WTC11 (cell line): Measurements from ENCODE around the gene ADGRL4.

Experiments used
- ATF3 ChIP-seq: sonication (generic); formaldehyde crosslinking; conservative IDR thresholded peaks from 2 replicates; pipeline ENCODE4 v1.8.1; 2022; ENCODE audit warnings: mild to moderate bottlenecking, missing genetic modification reagents
- CREB1 ChIP-seq: sonication (generic); formaldehyde crosslinking; IDR thresholded peaks from 2 replicates; pipeline ENCODE4 v1.8.0; 2023; ENCODE audit warnings: mild to moderate bottlenecking, missing genetic modification reagents
- CTCF ChIP-seq: fragments of 200-600 bp; IDR thresholded peaks from 2 replicates; pipeline ENCODE4 v1.8.0; 2022; ENCODE audit warnings: antibody characterized with exemption
- E2F1 ChIP-seq: sonication (generic); formaldehyde crosslinking; IDR thresholded peaks from 2 replicates; pipeline ENCODE4 v1.8.0; 2022; ENCODE audit warnings: mild to moderate bottlenecking, missing genetic modification reagents
- E2F5 ChIP-seq: sonication (generic); formaldehyde crosslinking; IDR thresholded peaks from 2 replicates; pipeline ENCODE4 v1.8.1; 2022; ENCODE audit warnings: mild to moderate bottlenecking, moderate library complexity, missing genetic modification reagents
- KAT7 ChIP-seq: sonication (generic); formaldehyde crosslinking; IDR thresholded peaks from 2 replicates; pipeline ENCODE4 v1.8.1; 2023; ENCODE audit warnings: missing genetic modification reagents, mild to moderate bottlenecking, borderline replicate concordance
- MLX ChIP-seq: sonication (generic); formaldehyde crosslinking; IDR thresholded peaks from 2 replicates; pipeline ENCODE4 v1.8.1; 2023; ENCODE audit warnings: mild to moderate bottlenecking, missing genetic modification reagents, moderate library complexity
- NFYB ChIP-seq: sonication (generic); formaldehyde crosslinking; conservative IDR thresholded peaks from 2 replicates; pipeline ENCODE4 v1.8.0; 2022; ENCODE audit warnings: low read depth, missing genetic modification reagents
- NR3C1 ChIP-seq: sonication (generic); formaldehyde crosslinking; conservative IDR thresholded peaks from 2 replicates; pipeline ENCODE4 v1.8.1; 2023; ENCODE audit warnings: low read depth, mild to moderate bottlenecking, missing genetic modification reagents
- OVOL2 ChIP-seq: fragments of 250-450 bp; sonication (Bioruptor Pico); IDR thresholded peaks from 2 replicates; pipeline ENCODE4 v1.9.0; 2021; ENCODE audit warnings: mild to moderate bottlenecking, borderline replicate concordance
- PRDM15 ChIP-seq: sonication (generic); formaldehyde crosslinking; IDR thresholded peaks from 2 replicates; pipeline ENCODE4 v1.8.0; 2022; ENCODE audit warnings: missing genetic modification reagents
- PREB ChIP-seq: sonication (generic); formaldehyde crosslinking; IDR thresholded peaks from 2 replicates; pipeline ENCODE4 v1.8.1; 2022; ENCODE audit warnings: mild to moderate bottlenecking, missing genetic modification reagents, moderate library complexity, borderline replicate concordance
- TCF7 ChIP-seq: sonication (generic); formaldehyde crosslinking; IDR thresholded peaks from 2 replicates; pipeline ENCODE4 v1.8.0; 2022; ENCODE audit warnings: mild to moderate bottlenecking, low read depth, missing genetic modification reagents, moderate library complexity
- USF1 ChIP-seq: sonication (generic); formaldehyde crosslinking; IDR thresholded peaks from 2 replicates; pipeline ENCODE4 v1.8.0; 2022; ENCODE audit warnings: mild to moderate bottlenecking, missing genetic modification reagents

GRCh38 chr1:78911956-78912880, 94.3 kb downstream of the ADGRL4 start:
- TF ChIP-seq CTCF (no peak), E2F5 (CRISPR knock-in tag) (no peak), KAT7 (CRISPR knock-in tag) (no peak), TCF7 (no peak), MLX (CRISPR knock-in tag) (no peak), OVOL2 (no peak), NR3C1 (CRISPR knock-in tag) (no peak), CREB1 (no peak), PRDM15 (CRISPR knock-in tag) (no peak), NFYB (CRISPR knock-in tag) (no peak), USF1 (no peak), ATF3 (CRISPR knock-in tag) (no peak), E2F1 (no peak), PREB (CRISPR knock-in tag) (no peak)
